ENCODE data around the gene ZFPM1.

ZFPM1 gene

DNA sequence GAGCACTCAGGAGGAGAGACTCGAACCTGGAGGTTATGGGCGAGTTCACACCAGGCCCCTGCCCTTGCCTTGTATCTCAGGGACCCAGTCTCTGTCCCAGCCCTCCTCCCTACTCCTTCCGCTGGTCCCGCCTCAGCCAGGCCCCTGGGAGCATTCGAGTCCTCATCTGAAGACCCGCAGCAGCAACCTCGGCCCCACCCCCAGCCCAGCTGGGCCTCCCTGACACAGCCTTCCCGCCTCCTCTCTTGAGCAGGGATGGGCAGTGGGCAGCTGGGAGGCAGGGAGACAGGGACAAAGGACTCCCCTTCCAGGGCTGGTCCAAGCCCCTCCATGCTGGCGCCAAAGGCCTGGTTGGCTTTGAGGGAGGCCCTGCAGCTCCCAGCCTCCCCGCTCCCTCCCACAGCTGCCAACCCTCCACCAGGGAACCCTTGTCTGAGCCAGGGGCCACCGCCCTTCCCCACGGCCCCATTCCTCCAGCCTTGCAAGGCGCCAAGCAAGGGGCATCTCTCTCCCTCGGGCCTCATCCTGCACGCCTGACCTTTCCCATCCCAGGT is 101.7 kb downstream of the ZFPM1 start:
- Histone ChIP-seq H3K27ac (replicated peaks) (no peak overlapping the region), H3K4me3 (replicated peaks; ENCODE audit: insufficient read depth, low read length) (no peak overlapping the region), H3K27me3 (ENCODE audit: insufficient read depth, poor library complexity, severe bottlenecking) (no peaks in the 10 kb centered on the region)
- TF ChIP-seq REST (IDR thresholded peaks at IDR 0.05; ENCODE audit: insufficient replicate concordance, low read depth): no peak
- no peak for TF ChIP-seq CTCF (IDR thresholded peaks at IDR 0.05; ENCODE audit: insufficient read depth, low read length)
- no peak for TF ChIP-seq SPI1 (IDR thresholded peaks at IDR 0.05; ENCODE audit: borderline replicate concordance, low read depth)
- TF ChIP-seq POLR2AphosphoS5 (IDR thresholded peaks at IDR 0.05; ENCODE audit: low read depth): no peak
- no peak for TF ChIP-seq GABPA (IDR thresholded peaks at IDR 0.05; ENCODE audit: low read depth)
- DNase-seq (ENCODE audit: low read depth in 1 of 2, low spot score in 1 of 2): no peak

GRCh38 chr16:88556294-88556988 is 103.4 kb downstream of the ZFPM1 start:
- H3K27me3 ChIP-seq (ENCODE audit: insufficient read depth, poor library complexity, severe bottlenecking): no peaks in the 10 kb centered on the region
- H3K4me3 ChIP-seq (replicated peaks; ENCODE audit: insufficient read depth, low read length): no peak overlapping the region
- TF ChIP-seq REST (IDR thresholded peaks at IDR 0.05; ENCODE audit: insufficient replicate concordance, low read depth): no peak
- TF ChIP-seq SPI1 (IDR thresholded peaks at IDR 0.05; ENCODE audit: borderline replicate concordance, low read depth): no peak
- TF ChIP-seq GABPA (IDR thresholded peaks at IDR 0.05; ENCODE audit: low read depth): no peak
- TF ChIP-seq POLR2AphosphoS5 (IDR thresholded peaks at IDR 0.05; ENCODE audit: low read depth): no peak
- TF ChIP-seq CTCF (IDR thresholded peaks at IDR 0.05; ENCODE audit: insufficient read depth, low read length): no peak
- no peak overlapping the region for H3K27ac ChIP-seq (replicated peaks)
- DNase-seq (ENCODE audit: low read depth in 1 of 2, low spot score in 1 of 2): no peak

DNA sequence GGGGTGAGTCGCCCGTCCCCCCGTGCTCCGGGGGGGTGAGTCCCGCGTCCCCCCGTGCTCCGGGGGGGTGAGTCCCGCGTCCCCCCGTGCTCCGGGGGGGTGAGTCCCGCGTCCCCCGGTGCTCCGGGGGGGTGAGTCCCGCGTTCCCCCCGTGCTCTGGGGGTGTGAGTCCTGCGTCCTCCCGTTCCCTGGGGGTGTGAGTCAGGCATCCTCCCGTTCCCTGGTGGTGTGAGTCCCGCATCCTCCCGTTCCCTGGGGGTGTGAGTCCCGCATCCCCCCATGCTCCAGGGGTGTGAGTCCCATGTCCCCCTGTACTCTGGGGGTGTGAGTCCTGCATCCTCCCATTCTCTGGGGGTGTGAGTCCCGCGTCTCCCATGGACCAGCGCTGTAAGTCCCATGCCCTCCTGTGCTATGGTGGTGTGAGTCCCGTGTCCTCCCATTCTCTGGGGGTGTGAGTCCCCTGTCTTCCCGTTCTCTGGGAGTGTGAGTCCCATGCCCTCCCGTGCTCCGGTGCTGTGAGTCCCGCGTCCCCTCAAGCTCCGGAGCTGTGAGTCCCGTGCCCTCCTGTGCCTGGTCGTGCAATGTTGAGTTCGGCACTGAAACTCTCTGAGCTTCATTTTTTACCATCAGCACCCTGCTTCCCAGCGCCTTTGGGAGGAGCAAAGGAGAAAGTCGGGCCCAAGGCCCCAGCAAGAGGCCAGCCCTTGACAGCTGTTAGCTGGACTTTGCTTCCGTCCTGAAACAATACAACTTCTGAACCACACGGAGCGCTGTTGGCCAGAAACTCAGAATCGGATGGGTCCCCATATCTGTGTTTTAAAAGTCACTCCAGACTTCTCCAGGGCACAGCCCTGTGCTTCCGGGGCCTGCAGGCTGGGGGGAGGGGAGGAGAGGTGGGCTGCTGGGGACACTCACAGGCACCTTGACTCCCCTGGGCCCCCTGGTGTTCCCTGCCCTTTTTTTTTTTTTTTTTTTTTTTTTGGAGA is 105.7 kb downstream of the ZFPM1 start:
- DNase-seq (ENCODE audit: low read depth in 1 of 2, low spot score in 1 of 2): peak in 1 of 2 experiments; percentile 3
- H3K4me3 ChIP-seq (replicated peaks; ENCODE audit: insufficient read depth, low read length): no peak overlapping the region
- TF ChIP-seq POLR2AphosphoS5 (IDR thresholded peaks at IDR 0.05; ENCODE audit: low read depth): no peak
- no peak for TF ChIP-seq SPI1 (IDR thresholded peaks at IDR 0.05; ENCODE audit: borderline replicate concordance, low read depth)
- TF ChIP-seq REST (IDR thresholded peaks at IDR 0.05; ENCODE audit: insufficient replicate concordance, low read depth): no peak
- no peak for TF ChIP-seq CTCF (IDR thresholded peaks at IDR 0.05; ENCODE audit: insufficient read depth, low read length)
- TF ChIP-seq GABPA (IDR thresholded peaks at IDR 0.05; ENCODE audit: low read depth): no peak

More for the DNA sequence above, 105.7 kb downstream of the ZFPM1 start:
- Histone ChIP-seq H3K27ac (replicated peaks) (no peak overlapping the region), H3K27me3 (ENCODE audit: insufficient read depth, poor library complexity, severe bottlenecking) (no peaks in the 10 kb centered on the region)

Data from HL-60 (cell line).